GM23338 (cell line): ENCODE results near the gene DYSF. TPM values are rescaled to one million over a fixed set of nuclear protein-coding genes. Genes with fewer than 3 reads are reported as not detected.

Experiments used
- ATAC-seq: fragments of 200-7000 bp; cut with Tn5 transposase; 3 replicates; pipeline ENCODE4 v1.9.1; 2020
- DNase-seq: peaks from one replicate; pipeline ENCODE4 v3.0.0-alpha.2; 2015; ENCODE audit warnings: low spot score
- H2AFZ ChIP-seq: fragments of 200-600 bp; sonication (generic); 2 replicates; pipeline ENCODE4 v1.8.0; 2016; ENCODE audit warnings: antibody characterized with exemption, mild to moderate bottlenecking, moderate library complexity
- H3F3A ChIP-seq: fragments of 200-600 bp; sonication (generic); replicated peaks from 2 replicates; pipeline ENCODE4 v1.8.0; 2017; ENCODE audit warnings: antibody characterized with exemption, mixed run types, low read depth
- H3K27ac ChIP-seq: fragments of 200-600 bp; sonication (generic); 2 replicates; pipeline ENCODE4 v1.6.1; 2016; ENCODE audit warnings: low read depth
- H3K27me3 ChIP-seq: fragments of 200-600 bp; sonication (generic); 2 replicates; pipeline ENCODE4 v1.8.0; 2016; ENCODE audit warnings: mild to moderate bottlenecking, mixed run types, moderate library complexity; ENCODE audit not compliant: insufficient read depth
- H3K36me3 ChIP-seq: fragments of 200-600 bp; sonication (generic); 2 replicates; pipeline ENCODE4 v1.8.0; 2016; ENCODE audit warnings: mild to moderate bottlenecking; ENCODE audit not compliant: insufficient read depth
- H3K4me1 ChIP-seq: fragments of 200-600 bp; sonication (generic); 2 replicates; pipeline ENCODE4 v1.8.0; 2016; ENCODE audit warnings: mild to moderate bottlenecking, moderate library complexity; ENCODE audit not compliant: insufficient read depth
- H3K4me2 ChIP-seq: fragments of 200-600 bp; sonication (generic); 2 replicates; pipeline ENCODE4 v1.7.1; 2017; ENCODE audit warnings: mixed run types
- H3K4me3 ChIP-seq: fragments of 200-600 bp; sonication (generic); 2 replicates; pipeline ENCODE4 v1.6.1; 2016; ENCODE audit warnings: mixed run types
- H3K79me2 ChIP-seq: fragments of 200-600 bp; sonication (generic); replicated peaks from 2 replicates; pipeline ENCODE4 v1.8.0; 2017; ENCODE audit warnings: mild to moderate bottlenecking; ENCODE audit not compliant: insufficient read depth
- H3K9me2 ChIP-seq: fragments of 200-600 bp; sonication (generic); 2 replicates; pipeline ENCODE4 v1.8.0; 2017; ENCODE audit not compliant: insufficient read depth
- H4K20me1 ChIP-seq: fragments of 200-600 bp; sonication (generic); replicated peaks from 2 replicates; pipeline ENCODE4 v1.8.0; 2017; ENCODE audit warnings: mild to moderate bottlenecking; ENCODE audit not compliant: insufficient read depth
- H3K27ac Mint-ChIP-seq: 2 replicates; pipeline ENCODE4 v1.8.0; 2020; ENCODE audit warnings: inconsistent platforms, mild to moderate bottlenecking, moderate library complexity, mixed read lengths
- H3K27me3 Mint-ChIP-seq: 3 replicates; pipeline ENCODE4 v1.8.0; 2022; ENCODE audit warnings: low read depth, mild to moderate bottlenecking, moderate library complexity, mixed read lengths, inconsistent platforms; ENCODE audit not compliant: insufficient read depth, poor library complexity
- H3K36me3 Mint-ChIP-seq: 3 replicates; pipeline ENCODE4 v1.8.0; 2021; ENCODE audit warnings: low read depth, mild to moderate bottlenecking, inconsistent platforms, moderate library complexity, mixed read lengths
- H3K4me1 Mint-ChIP-seq: 3 replicates; pipeline ENCODE4 v1.8.0; 2020; ENCODE audit warnings: mild to moderate bottlenecking, inconsistent platforms, mixed read lengths
- H3K4me3 Mint-ChIP-seq: 3 replicates; pipeline ENCODE4 v1.8.0; 2021; ENCODE audit warnings: moderate library complexity, mild to moderate bottlenecking, inconsistent platforms, mixed read lengths
- H3K9me3 Mint-ChIP-seq: 3 replicates; pipeline ENCODE4 v1.8.0; 2020; ENCODE audit warnings: moderate library complexity, mild to moderate bottlenecking, inconsistent platforms, mixed read lengths
- CREB1 ChIP-seq: fragments of 250-450 bp; sonication (Bioruptor Pico); IDR thresholded peaks from 2 replicates; pipeline ENCODE4 v1.5.0; 2020; ENCODE audit warnings: low read depth, mild to moderate bottlenecking, moderate library complexity
- EZH2 ChIP-seq: fragments of 200-600 bp; sonication (generic); IDR thresholded peaks from one replicate; pipeline ENCODE4 v1.8.0; 2017; ENCODE audit warnings: antibody characterized with exemption, mild to moderate bottlenecking, low read depth; ENCODE audit not compliant: unreplicated experiment
- EZH2phosphoT487 ChIP-seq: fragments of 200-600 bp; sonication (generic); IDR thresholded peaks from one replicate; pipeline ENCODE4 v1.8.1; 2018; ENCODE audit warnings: antibody characterized with exemption; ENCODE audit not compliant: unreplicated experiment
- JUNB ChIP-seq: IDR thresholded peaks from one replicate; pipeline ENCODE4 v1.6.1; 2016; ENCODE audit warnings: antibody characterized with exemption; ENCODE audit not compliant: unreplicated experiment
- POLR2AphosphoS5 ChIP-seq: IDR thresholded peaks from 2 replicates; pipeline ENCODE4 v1.6.1; 2016; ENCODE audit warnings: antibody characterized with exemption, low read depth
- REST ChIP-seq: IDR thresholded peaks from one replicate; pipeline ENCODE4 v1.6.1; 2018; ENCODE audit warnings: antibody characterized with exemption; ENCODE audit not compliant: unreplicated experiment
- ZNF114 ChIP-seq: fragments of 250-450 bp; sonication (Bioruptor Pico); IDR thresholded peaks from 2 replicates; pipeline ENCODE4 v1.5.0; 2020; ENCODE audit warnings: mild to moderate bottlenecking, moderate library complexity
- ZNF331 ChIP-seq: fragments of 250-450 bp; sonication (Bioruptor Pico); IDR thresholded peaks from 2 replicates; pipeline ENCODE4 v1.5.0; 2020; ENCODE audit warnings: low read depth, mild to moderate bottlenecking, moderate library complexity
- ZNF462 ChIP-seq: fragments of 250-450 bp; sonication (Bioruptor Pico); IDR thresholded peaks from 2 replicates; pipeline ENCODE4 v1.5.0; 2020; ENCODE audit warnings: mild to moderate bottlenecking, moderate library complexity
- polyA plus RNA-seq: library from polyadenylated mRNA; unstranded; fragments of >200 nt; fragmentation: Nextera tagmentation; extraction: Ambion mirVana; gene quantifications from 2 replicates; pipeline ENCODE4 v1.2.1, GENCODE V29; 2016
- total RNA-seq: library from RNA; depleted of rRNA; stranded (reverse); fragments of >200 nt; shearing (Covaris generic); gene quantifications from 2 replicates; pipeline ENCODE4 v1.2.3, GENCODE V29; 2014
- TF ChIP-seq, protein P1 (sequence below), 2 experiments: fragments of 200-600 bp in 1 of 2; sonication (generic) in 1 of 2; conservative IDR thresholded peaks; 2 replicates each; pipeline versions ENCODE4 v1.5.1 to v1.6.1; 2016 to 2017; ENCODE audit warnings: antibody characterized with exemption in 2 of 2, low read depth in 2 of 2, mild to moderate bottlenecking in 2 of 2, moderate library complexity in 1 of 2

Gene DYSF
- total and polyA plus RNA-seq, 2 experiments from 2014 or later, result 7.3 to 21.3 TPM

GRCh38 chr2:71689393-71689792 is 236.0 kb downstream of the DYSF start:
- H3K27me3 Mint-ChIP-seq, result peaks cover 14% of the 10 kb centered on the region

More at GRCh38 chr2:71689393-71689792, 236.0 kb downstream of the DYSF start:
- Mint-ChIP-seq H3K36me3 (peaks cover 6% of the 10 kb centered on the region; the same call in 1 of the 3 replicates), H3K27ac (no peak overlapping the region), H3K4me1 (peaks cover 32% of the 10 kb centered on the region), H3K4me3 (no peak overlapping the region), H3K9me3 (no peaks in the 10 kb centered on the region)
- Histone ChIP-seq H3K27ac (no peak overlapping the region), H3K9me2 (no peaks in the 10 kb centered on the region), H3K36me3 (no peaks in the 10 kb centered on the region), H3K4me2 (no peak overlapping the region), H3K4me3 (no peak overlapping the region), H4K20me1 (no peaks in the 10 kb centered on the region), H3F3A (no peaks in the 10 kb centered on the region), H2AFZ (no peak overlapping the region), H3K79me2 (no peaks in the 10 kb centered on the region), H3K27me3 (no peaks in the 10 kb centered on the region), H3K4me1 (peaks cover 9% of the 10 kb centered on the region)
- TF ChIP-seq EZH2 (no peak), ZNF114 (CRISPR knock-in tag) (no peak), JUNB (no peak), REST (no peak), POLR2AphosphoS5 (no peak), ZNF331 (CRISPR knock-in tag) (no peak), CREB1 (CRISPR knock-in tag) (no peak), EZH2phosphoT487 (no peak), ZNF462 (CRISPR knock-in tag) (no peak)
- TF ChIP-seq, protein P1, sequence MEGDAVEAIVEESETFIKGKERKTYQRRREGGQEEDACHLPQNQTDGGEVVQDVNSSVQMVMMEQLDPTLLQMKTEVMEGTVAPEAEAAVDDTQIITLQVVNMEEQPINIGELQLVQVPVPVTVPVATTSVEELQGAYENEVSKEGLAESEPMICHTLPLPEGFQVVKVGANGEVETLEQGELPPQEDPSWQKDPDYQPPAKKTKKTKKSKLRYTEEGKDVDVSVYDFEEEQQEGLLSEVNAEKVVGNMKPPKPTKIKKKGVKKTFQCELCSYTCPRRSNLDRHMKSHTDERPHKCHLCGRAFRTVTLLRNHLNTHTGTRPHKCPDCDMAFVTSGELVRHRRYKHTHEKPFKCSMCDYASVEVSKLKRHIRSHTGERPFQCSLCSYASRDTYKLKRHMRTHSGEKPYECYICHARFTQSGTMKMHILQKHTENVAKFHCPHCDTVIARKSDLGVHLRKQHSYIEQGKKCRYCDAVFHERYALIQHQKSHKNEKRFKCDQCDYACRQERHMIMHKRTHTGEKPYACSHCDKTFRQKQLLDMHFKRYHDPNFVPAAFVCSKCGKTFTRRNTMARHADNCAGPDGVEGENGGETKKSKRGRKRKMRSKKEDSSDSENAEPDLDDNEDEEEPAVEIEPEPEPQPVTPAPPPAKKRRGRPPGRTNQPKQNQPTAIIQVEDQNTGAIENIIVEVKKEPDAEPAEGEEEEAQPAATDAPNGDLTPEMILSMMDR (conservative IDR thresholded peaks at IDR 0.05; ENCODE audit: low read depth in 2 of 2), result no peak
- DNase-seq (no peak), ATAC-seq (no peak)
